Measurements from ENCODE around the gene SEMA4A. TPM values are rescaled to one million over a fixed set of nuclear protein-coding genes. Genes with fewer than 3 reads are reported as not detected.
"Not testable (repeated sequence)": the region's sequence is repeated elsewhere in the genome, so short reads cannot be mapped to it uniquely, and the experiment has no call there.

Gene SEMA4A
- total RNA-seq, 1 donor from 2014 or later = 0.66 TPM

GRCh38 chr1:156182010-156182779, 28.8 kb downstream of the SEMA4A start:
- not testable (repeated sequence) for H4K20me1 ChIP-seq (ENCODE audit: insufficient read depth, low read length); H3K27me3 ChIP-seq (ENCODE audit: insufficient read depth, low read length); H3K4me1 ChIP-seq (ENCODE audit: insufficient read depth, low read length); FAIRE-seq; H3K4me2 ChIP-seq (ENCODE audit: low read length); H3K4me3 Mint-ChIP-seq (ENCODE audit: unreplicated experiment); H3K9me3 ChIP-seq (ENCODE audit: insufficient read depth, low read depth, low read length); H3K79me2 ChIP-seq (ENCODE audit: insufficient read depth, low read length); H3K9me3 Mint-ChIP-seq (ENCODE audit: unreplicated experiment); H3K9ac ChIP-seq (ENCODE audit: low read length); H3K27ac ChIP-seq (ENCODE audit: low read depth, low read length); H3K4me1 Mint-ChIP-seq (ENCODE audit: low read depth, unreplicated experiment); DNase-seq (ENCODE audit: low read depth); H3K36me3 Mint-ChIP-seq (ENCODE audit: low read depth, unreplicated experiment); H2AFZ ChIP-seq (ENCODE audit: low read depth, low read length); H3K4me3 ChIP-seq (ENCODE audit: insufficient read depth, low read depth, low read length); H3K27me3 Mint-ChIP-seq (ENCODE audit: low read depth, unreplicated experiment); H3K36me3 ChIP-seq (ENCODE audit: insufficient read depth, low read length)
- H3K27ac Mint-ChIP-seq (ENCODE audit: unreplicated experiment) = peak overlapping the region; percentile 78

GRCh38 chr1:156186347-156187177, 33.2 kb downstream of the SEMA4A start:
- H3K27me3 Mint-ChIP-seq (ENCODE audit: low read depth, unreplicated experiment); H3K27ac ChIP-seq (ENCODE audit: low read depth, low read length); H3K9me3 Mint-ChIP-seq (ENCODE audit: unreplicated experiment); H4K20me1 ChIP-seq (ENCODE audit: insufficient read depth, low read length); H3K79me2 ChIP-seq (ENCODE audit: insufficient read depth, low read length); H3K4me3 Mint-ChIP-seq (ENCODE audit: unreplicated experiment); H3K36me3 Mint-ChIP-seq (ENCODE audit: low read depth, unreplicated experiment); H3K4me1 ChIP-seq (ENCODE audit: insufficient read depth, low read length); H3K9me3 ChIP-seq (ENCODE audit: insufficient read depth, low read depth, low read length); DNase-seq (ENCODE audit: low read depth); H3K4me3 ChIP-seq (ENCODE audit: insufficient read depth, low read depth, low read length); H3K27ac Mint-ChIP-seq (ENCODE audit: unreplicated experiment); H3K27me3 ChIP-seq (ENCODE audit: insufficient read depth, low read length); H3K4me1 Mint-ChIP-seq (ENCODE audit: low read depth, unreplicated experiment); H2AFZ ChIP-seq (ENCODE audit: low read depth, low read length); H3K36me3 ChIP-seq (ENCODE audit: insufficient read depth, low read length); H3K9ac ChIP-seq (ENCODE audit: low read length); H3K4me2 ChIP-seq (ENCODE audit: low read length); FAIRE-seq: not testable (repeated sequence)

- H3K4me2 ChIP-seq (ENCODE audit: low read length); H2AFZ ChIP-seq (ENCODE audit: low read depth, low read length); H3K27ac Mint-ChIP-seq (ENCODE audit: unreplicated experiment); H3K36me3 Mint-ChIP-seq (ENCODE audit: low read depth, unreplicated experiment); H3K9me3 Mint-ChIP-seq (ENCODE audit: unreplicated experiment); H3K27me3 Mint-ChIP-seq (ENCODE audit: low read depth, unreplicated experiment); H3K4me3 Mint-ChIP-seq (ENCODE audit: unreplicated experiment); H3K9me3 ChIP-seq (ENCODE audit: insufficient read depth, low read depth, low read length); DNase-seq (ENCODE audit: low read depth); H3K27ac ChIP-seq (ENCODE audit: low read depth, low read length); H3K36me3 ChIP-seq (ENCODE audit: insufficient read depth, low read length); H3K27me3 ChIP-seq (ENCODE audit: insufficient read depth, low read length); H3K4me1 Mint-ChIP-seq (ENCODE audit: low read depth, unreplicated experiment); FAIRE-seq; H3K9ac ChIP-seq (ENCODE audit: low read length); H3K4me3 ChIP-seq (ENCODE audit: insufficient read depth, low read depth, low read length): not testable (repeated sequence)
- peaks cover 10% of the 10 kb centered on the region for H3K4me1 ChIP-seq (ENCODE audit: insufficient read depth, low read length)
- peaks cover 10% of the 10 kb centered on the region for H4K20me1 ChIP-seq (ENCODE audit: insufficient read depth, low read length)
- H3K79me2 ChIP-seq (ENCODE audit: insufficient read depth, low read length) = peaks cover 12% of the 10 kb centered on the region
Observed at GRCh38 chr1:156190265-156190664, 36.9 kb downstream of the SEMA4A start.

Data from astrocyte (in vitro differentiated cells and primary cell).